PFSK-1 (cell line): ENCODE data around the gene MPC1.

ENCODE experiments used
- POLR2AphosphoS5 ChIP-seq: IDR thresholded peaks from 2 replicates; pipeline ENCODE4 v1.6.1; 2012; ENCODE audit warnings: low read depth, mild to moderate bottlenecking, control low read depth, low read length, moderate library complexity
- TAF1 ChIP-seq: IDR thresholded peaks from 2 replicates; pipeline ENCODE4 v1.6.1; 2012; ENCODE audit warnings: low read length, control low read depth, borderline replicate concordance; ENCODE audit not compliant: insufficient read depth
- TF ChIP-seq, protein P1 (sequence below), 2 experiments: IDR thresholded peaks; 2 replicates each; pipeline versions ENCODE4 v1.6.1 to v1.8.0; 2011 to 2012; ENCODE audit warnings: low read depth in 2 of 2, low read length in 2 of 2, control low read depth in 1 of 2, inconsistent platforms in 1 of 2, mild to moderate bottlenecking in 1 of 2, moderate library complexity in 1 of 2; ENCODE audit not compliant: insufficient read depth in 1 of 2

DNA sequence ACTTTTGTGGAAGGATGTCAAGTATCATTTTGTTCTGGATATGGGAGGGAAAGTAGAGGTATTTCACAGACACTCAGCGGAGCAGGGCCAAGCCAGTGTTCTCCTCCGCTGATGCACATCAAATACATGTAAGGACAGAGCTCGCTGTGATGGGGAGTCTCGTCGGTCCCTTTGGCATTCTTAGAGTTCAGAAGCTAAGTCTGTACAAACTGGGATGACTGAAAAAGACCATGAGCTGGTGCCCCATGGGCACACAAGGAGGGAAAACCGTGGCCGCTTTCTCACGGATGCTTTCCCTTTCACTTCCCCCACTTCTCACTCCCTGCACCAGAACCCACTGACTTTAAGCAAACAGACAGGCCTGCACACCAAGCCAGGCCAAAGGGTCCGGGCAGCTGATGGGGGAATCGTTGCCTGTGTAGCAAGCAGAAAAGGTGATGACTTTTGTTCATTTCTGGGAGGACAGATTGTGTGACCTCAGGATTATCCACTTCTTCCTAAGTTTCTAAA, 27.7 kb upstream of the MPC1 start:
- TF ChIP-seq POLR2AphosphoS5: no peak
- no peak for TF ChIP-seq TAF1
- TF ChIP-seq, protein P1, sequence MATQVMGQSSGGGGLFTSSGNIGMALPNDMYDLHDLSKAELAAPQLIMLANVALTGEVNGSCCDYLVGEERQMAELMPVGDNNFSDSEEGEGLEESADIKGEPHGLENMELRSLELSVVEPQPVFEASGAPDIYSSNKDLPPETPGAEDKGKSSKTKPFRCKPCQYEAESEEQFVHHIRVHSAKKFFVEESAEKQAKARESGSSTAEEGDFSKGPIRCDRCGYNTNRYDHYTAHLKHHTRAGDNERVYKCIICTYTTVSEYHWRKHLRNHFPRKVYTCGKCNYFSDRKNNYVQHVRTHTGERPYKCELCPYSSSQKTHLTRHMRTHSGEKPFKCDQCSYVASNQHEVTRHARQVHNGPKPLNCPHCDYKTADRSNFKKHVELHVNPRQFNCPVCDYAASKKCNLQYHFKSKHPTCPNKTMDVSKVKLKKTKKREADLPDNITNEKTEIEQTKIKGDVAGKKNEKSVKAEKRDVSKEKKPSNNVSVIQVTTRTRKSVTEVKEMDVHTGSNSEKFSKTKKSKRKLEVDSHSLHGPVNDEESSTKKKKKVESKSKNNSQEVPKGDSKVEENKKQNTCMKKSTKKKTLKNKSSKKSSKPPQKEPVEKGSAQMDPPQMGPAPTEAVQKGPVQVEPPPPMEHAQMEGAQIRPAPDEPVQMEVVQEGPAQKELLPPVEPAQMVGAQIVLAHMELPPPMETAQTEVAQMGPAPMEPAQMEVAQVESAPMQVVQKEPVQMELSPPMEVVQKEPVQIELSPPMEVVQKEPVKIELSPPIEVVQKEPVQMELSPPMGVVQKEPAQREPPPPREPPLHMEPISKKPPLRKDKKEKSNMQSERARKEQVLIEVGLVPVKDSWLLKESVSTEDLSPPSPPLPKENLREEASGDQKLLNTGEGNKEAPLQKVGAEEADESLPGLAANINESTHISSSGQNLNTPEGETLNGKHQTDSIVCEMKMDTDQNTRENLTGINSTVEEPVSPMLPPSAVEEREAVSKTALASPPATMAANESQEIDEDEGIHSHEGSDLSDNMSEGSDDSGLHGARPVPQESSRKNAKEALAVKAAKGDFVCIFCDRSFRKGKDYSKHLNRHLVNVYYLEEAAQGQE (IDR thresholded peaks at IDR 0.05; ENCODE audit: insufficient read depth in 1 of 2, low read depth in 2 of 2, low read length in 2 of 2): no peak
